GM19324 (cell line): Measurements from ENCODE around the gene SFT2D2.

Experiments
- ATAC-seq: cut with Tn5 transposase; IDR thresholded peaks from one replicate; pipeline ENCODE4 v1.9.1; 2021; ENCODE audit warnings: mild to moderate bottlenecking, moderate library complexity; ENCODE audit not compliant: unreplicated experiment, low FRiP score

The SFT2D2 gene

DNA sequence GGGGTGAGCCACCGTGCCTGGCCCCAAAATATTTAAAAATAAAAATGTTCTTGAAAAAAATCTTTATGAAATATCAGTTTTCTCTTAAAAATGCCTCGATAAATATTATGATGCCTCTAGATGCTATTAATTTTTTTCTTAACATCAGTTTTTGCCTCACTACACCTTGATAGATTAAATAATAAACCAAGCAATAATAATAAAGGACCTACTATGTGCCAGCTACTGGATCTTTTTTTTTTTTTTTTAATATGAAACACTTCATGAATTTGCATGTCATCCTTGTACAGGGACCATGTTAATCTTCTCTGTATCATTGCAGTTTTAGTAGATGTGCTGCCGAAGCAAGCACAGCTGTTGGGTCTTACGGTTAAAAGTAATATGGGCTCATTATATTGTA lies 37.3 kb downstream of the SFT2D2 start:
- ATAC-seq, result no peak

DNA sequence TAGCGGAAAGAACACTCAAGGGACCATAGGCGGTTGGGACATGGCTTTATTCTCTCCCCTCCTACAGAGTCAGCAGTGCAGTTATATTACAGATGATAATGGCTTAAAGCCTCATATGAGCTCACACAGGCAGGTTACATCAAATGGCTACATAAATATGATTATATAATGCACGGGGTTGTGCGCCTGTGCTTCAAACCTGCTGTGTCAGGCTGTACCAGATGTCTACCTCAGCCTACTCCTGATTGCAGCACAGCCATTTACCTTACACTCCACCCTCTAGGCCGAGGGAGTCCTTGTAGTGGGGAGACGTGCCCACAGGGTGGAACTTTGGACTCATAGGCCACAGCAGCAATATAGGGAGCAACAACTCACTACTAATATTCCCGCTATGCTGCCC lies 38.5 kb downstream of the SFT2D2 start:
- no peak for ATAC-seq

DNA sequence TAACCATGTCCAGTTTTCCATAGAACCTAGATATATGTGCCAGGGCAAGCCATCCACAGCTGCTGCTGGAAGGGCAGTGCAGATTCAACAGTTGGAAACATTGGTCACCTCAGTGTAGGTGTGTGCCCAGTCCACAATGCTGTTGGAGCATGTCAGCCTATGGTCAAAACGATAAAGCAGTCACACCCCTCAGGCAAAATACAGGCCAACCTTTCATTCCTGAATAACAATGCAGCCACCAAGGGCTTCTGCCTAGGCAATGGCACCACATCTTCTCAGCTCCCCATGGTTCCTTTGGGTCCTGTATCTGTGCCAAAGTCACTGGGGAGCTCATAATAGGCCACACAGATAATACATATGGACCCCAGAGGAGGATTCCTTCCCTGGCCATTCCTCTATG lies 39.8 kb downstream of the SFT2D2 start:
- no peak for ATAC-seq

DNA sequence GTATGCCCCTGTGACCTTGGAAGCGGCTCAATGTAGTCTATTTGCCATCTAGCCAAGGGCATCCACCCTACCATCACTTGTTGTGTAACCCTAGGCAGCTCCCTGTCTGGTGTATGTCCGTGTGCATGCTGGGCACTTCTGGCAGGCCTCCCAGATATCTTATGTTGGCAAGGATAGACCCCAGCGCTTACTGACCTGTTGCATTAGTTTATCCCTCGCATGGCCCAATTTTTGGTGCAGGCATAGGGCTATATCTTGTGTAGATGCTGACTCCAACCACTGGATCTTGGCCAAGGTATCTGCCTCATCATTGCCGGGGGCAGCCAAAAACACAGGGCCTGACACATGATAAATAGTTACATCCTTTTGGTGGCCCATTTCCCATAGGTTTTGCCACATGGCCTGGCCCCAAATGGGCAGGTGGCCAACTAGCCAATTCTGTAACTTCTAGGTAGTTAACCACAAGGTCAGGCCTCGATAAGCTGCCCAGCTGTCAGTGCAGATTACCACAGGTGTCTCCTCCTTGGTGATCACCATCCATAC lies 40.9 kb downstream of the SFT2D2 start:
- no peak for ATAC-seq

DNA sequence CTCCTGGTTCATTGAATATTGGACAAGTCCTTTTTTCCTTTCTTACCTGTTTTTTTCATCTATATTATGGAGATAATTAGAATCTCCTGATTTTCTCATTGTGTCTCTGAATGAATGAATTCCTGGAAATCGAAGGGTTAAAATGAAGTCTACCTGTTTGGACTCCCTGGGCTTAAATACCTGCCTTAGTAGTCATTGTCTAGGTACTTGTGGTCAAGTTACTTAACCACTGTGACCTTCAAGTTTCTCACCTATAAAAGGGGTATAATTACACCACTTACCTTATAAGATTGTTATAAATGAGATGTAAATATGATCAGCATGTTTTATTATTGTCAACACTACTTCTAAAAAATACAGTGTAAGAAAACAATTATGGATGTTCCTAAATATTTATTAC lies 45.8 kb downstream of the SFT2D2 start:
- no peak for ATAC-seq

DNA sequence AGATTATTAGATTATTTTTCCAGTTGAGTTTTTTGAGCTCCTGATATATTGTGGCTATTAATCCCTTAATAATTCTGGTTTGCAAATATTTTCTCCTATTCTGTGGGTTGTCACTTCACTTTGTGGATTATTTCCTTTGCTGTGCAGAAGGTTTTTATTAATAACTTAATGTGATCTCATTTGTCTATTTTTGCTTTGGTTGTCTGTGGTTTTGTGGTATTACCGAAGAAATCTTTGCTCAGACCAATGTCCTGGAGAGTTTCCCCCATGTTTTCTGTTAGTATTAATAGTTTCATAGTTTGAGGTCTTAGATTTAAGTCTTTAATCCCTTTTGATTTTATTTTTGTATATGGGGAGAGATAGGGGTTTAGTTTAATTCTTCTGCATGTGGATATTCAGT lies 47.8 kb downstream of the SFT2D2 start:
- no peak for ATAC-seq

DNA sequence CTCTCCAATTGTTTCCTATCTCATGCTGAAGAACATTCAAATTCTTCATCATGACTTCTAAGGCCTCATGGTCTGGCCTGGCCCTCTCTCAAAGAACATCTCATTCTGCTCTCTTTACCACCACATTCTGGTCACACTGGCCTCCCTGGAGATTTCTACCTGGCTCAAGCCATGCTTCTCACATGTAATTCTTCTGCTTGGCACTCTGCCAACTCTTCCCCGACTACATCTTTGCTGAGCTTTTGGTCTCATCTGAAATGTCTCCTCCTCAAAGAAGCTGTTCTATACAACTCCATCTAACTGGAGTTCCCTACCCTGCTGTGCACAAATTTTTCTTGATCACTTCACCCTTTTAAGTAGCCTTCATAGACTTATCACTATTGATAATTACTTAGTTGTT lies 53.4 kb downstream of the SFT2D2 start:
- no peak for ATAC-seq

DNA sequence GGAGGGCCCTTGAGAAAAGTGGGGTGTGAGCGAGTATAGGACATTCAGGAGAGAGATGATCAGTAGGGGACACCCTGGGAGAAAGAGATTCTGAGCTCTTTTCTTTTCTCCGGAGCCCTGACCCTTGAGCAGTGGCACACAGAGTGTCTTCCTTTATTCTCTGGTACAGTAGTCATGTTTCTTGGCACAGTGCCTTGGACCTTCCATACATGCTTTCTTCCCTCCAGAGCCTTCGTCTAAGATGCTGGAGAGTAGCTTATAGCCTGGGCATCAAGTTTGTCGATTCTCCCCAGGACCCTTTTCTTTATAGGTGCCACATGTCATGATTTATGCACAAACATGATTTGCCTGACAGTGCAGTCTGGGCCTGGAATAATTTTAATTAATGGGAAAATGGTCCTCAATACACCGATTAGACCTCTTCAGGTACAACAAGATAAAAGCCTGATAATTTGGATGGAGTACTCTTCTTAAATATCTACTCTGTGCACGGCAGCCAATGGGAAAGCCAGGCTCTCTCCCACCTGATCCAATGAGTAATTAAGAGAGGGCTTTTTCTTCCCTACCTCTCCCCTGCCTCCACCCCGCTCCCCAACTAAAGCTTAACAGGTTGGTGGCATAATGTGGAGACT lies 54.6 kb downstream of the SFT2D2 start, which contains the start of gene TBX19:
Gene TBX19, plus strand, starts transcription at position 582 of the 632 bp plus-strand sequence. CDS start 214 bp downstream, outside the sequence.
- ATAC-seq, result no peak

DNA sequence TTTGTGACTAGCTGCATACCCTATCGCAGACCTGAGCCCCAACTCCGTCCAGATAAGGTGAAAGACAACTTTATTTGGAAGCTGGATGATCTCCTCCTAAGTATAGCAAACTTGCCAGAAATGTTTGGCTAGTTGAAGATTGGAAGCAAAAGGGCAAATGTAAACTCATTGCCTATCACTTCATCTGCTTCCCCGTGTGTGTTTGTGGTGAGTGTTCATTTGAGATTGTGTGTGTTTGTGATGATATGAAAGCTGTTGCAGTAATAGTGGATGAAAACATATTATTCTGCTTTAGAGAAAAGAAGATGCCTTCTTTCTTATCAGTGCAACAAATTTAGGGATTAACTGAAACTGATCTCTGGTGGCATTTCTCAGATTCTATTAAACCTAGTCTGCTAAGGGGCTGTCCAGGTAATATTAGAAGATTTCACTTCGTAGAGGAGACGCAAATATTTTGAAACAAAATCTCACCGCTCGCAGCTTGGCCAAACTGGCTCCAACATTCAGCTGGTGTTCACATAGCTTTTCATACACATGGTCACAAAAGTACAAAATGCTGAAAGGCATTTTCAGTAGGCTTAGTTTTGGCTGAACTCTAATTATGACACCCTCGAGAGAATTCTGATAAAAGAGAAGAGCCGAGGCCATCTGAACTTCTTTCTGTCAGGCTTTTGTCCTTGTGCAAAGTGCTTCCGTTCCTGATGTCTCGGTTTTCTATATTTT lies 56.0 kb downstream of the SFT2D2 start:
- ATAC-seq, result no peak

DNA sequence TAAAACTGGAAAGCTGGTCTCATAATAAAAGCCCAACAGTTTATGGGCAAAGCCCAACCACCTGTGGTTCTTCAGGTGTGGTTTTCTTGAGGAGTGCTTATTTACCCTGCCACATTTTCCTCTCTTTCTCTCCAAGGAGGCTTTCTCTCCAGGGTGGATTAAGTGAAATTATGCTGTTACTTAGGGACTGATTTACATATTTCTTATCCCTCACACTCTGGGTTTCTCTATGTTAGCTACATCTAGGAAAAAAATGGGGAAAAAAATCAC lies 59.7 kb downstream of the SFT2D2 start:
- ATAC-seq, result no peak

DNA sequence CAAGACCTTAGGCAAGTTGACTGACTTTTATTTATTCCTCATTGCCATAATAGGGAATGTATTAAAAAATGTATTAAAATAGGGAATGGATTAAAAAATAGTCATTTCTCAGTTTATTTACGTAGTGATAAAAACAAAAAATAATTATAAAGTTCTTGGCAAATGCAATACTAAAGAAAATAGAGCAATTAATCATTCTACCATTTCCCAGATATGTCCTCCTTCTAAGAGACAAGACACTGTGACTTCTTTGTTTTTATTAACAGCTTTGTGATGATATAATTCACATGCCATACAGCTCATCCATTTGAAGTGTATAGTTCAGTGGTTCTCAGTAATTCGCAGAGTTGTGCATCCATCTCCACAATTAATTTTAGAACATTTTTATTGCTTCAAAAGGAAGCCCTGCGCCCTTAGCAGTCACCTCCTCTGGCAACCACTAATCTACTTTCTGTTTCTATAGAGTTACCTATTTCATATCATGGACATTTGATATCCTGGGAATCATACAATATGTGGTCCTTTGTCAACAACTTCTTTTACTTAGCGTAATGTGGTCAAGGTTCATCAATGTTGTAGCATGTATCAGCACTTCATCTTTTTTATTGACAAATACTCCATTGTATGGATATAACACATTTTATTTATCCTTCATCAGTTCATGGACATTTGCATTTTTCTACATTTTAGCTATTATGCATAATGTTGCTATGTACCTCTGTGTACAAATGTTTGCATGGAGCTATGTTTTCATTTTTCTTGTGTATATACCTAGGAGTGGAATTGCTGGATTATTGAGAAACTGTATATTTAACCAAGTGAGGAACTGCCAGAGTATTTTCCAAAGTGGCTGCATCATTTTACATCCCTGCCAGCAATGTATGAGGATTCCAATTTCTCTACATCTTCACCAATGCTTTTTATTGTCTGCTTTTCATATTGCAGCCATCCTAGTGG lies 60.4 kb downstream of the SFT2D2 start:
- ATAC-seq, result no peak

DNA sequence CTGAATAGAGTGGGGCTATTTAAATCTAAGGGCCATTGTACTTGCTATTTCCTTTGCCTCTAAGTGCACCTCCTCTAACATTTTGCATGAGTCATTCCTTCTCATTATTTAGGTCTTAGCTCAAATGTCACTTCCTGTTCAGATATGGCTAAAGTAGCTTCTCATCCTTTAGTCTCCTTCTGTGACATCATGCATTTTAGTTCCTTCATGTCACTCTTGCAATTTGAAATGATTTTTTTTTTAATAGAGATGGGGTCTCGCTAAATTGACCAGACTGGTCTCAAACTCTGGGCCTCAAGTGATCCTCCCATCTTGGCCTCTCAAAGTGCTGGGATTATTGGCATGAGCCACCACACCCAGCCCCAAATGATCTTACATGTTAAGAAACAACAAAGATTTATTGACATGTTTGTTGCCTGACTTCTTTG lies 61.4 kb downstream of the SFT2D2 start:
- ATAC-seq, result no peak

DNA sequence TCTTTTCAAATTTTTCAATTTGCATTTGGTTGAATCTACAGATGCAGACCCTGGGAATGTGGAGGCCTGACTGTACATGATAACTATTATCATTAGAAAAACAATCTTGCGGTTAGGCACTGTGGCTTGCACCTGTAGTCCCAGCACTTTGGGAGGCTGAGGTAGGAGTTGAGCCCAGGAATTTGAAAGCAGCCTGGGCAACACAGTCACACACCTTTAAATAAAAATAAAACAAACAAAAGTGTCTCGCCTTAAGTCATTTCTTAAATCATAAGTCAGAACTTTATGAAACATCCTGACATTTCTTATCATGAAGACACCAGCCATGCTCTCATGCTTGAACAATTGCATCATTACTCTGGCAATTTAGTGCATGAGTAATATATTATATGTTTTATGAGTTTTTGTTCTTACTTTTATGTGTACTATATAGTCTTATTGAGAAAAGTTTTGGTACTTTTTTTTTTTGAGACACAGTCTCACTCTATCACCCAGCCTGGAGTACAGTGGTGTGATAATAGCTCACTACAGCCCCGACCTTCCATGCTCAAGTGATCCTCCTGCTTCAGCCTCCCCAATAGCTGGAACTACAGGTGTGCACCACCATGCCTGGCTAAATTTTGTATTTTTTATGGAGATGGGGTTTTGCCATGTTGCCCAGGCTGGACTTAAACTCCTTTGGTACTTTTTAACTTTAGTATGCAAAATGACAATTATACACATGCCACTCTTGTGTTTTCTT lies 62.7 kb downstream of the SFT2D2 start:
- ATAC-seq, result no peak

DNA sequence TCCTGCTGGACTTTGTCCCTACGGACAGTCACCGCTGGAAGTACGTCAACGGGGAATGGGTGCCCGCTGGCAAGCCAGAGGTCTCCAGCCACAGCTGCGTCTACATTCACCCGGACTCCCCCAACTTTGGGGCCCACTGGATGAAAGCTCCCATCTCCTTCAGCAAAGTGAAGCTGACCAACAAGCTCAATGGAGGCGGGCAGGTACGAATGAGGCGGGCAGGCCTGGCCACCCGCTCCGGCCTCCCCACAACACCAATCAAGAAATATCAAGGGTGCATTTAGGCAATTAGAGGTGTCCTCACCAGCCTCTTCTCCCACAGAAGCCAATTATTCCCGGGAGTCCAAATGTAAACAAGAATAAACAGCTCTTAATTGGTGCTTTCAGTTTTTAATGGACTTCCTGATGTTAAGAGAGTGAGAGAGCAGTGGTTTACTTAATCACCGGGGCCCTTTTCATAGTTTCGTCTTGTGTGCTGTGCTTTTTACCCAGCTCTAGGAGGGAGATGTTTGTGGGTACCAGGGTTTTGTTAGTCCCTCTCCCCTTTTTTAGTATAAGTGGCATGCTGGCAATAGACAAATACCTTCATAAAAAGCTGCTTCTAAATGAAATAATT lies 65.5 kb downstream of the SFT2D2 start:
- ATAC-seq, result no peak

DNA sequence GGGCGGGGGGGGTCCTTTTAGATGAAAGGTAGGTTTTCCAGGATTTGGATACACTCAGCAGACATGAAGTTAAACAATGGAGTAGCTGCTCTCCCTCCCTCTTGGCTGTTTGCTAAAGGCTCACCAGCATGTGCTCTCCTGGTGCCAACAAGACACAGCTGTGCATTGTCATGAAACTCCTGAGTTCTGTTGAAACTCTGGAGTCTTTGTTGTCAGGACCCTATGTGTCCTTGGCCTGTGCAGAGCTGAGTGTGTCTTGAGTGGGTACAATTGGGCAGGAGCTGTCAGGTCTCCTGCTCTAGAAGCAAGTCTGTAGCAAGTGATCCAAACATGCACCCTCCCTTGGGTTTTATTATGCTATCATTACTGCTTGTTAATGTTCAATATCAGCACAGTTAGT lies 67.6 kb downstream of the SFT2D2 start:
- ATAC-seq, result no peak

DNA sequence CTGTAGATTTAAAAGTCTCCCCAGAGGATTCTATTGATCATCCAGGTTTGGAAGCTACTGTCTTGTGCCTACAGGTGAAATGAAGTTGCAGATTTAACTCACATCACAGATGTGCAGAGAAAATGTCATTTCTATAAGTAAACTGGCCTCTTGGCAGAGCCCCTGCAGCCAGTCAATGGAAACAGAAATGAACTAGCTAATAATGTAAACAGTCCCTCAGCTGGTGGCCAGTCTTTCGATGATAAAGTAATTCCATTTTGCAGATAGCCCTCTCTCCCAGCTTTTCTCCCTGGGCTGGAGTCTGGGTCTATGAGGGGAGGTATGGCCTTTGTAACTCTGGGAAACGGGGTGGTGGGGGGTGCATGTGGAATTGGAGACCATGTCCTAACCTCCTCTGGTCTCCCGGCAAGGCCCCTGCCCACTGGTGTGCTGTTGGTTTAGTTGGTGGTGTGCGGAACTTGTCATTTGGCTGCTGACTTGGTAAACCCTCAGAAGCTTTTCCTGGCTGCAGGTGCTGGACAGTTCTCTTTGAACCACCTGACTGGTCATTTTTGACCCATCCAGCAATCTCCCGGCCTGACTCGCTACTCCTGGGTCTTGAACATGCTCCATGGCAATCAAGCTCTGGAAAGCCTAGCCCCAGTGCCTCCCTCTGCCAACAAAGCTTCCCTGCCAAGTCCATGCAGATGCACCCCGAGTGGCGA lies 69.8 kb downstream of the SFT2D2 start:
- ATAC-seq, result no peak

DNA sequence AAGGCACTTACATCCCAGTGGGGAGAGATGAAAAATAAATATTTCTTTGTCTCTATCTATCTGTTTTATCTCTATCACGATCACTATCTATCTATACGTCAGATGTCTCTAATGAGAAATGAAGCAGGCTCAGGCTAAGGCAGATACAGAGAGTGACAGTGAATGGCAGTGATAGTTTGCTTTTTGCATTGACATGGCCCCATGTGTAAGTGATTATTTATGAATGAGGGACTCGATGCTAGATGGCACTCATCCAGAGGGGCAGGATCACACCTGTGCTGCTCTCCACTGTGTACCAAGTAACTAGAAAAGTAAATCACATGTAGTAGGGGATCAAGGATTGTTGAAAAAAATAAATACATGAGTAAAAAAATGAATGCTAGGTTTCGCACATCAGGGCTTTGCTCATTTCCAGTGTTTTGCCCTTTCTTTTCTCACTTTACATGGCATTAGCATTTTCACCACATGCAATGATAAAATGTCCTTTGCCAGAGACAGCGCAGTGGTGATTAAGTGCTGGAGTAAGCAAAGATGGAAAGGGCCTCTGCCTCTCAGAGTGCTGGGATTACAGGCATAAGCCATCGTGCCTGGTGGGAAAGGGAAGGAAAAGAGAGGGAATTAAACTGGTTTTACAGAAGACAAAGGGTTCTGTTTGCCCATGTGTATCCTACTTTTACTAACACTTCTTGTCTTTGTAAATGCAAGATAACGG lies 71.4 kb downstream of the SFT2D2 start:
- no peak for ATAC-seq

DNA sequence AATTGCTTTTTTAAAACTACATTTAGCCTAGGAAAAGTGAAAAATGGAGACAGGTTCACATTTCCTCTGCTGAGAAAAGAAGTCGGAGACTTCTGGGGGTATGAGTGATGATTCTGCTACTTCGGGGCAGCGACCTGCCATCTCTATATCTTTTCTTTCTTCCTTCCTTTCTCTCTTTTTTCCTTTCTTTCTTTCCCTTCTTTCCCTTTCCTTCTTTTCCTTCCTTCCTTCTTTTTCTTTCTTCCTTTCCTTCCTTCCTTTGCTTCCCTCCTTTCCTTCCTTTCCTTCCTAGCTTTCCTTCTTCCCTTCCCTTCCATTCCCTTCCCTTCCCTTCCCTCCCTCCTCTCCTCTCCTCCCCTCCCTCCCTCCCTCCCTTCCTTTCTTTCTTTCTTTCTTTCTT lies 72.6 kb downstream of the SFT2D2 start:
- ATAC-seq, result no peak

DNA sequence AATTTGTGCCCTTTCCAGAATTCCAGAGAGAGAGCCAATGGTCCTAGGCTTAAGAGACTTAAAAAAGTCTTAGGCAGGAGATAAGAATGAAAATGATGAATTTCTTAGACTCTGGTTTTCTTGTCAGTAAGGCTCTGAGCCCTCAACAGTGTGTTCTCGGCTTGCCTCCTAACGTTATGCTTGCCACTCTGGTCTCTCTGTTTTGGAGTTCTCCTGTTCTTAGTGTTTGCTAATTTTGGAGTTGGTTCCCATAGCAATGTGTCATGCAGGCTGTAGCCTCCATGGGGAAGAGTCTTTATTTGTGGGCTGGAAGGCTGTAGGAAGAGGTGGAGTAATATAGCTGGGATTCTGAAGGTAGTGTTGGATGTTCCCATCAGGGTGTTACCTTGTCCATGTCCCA lies 74.8 kb downstream of the SFT2D2 start:
- ATAC-seq, result no peak
